NCI-H1694 treated with DMSO at 0.1 percent for 48 hours (cell line): Measurements from ENCODE around the gene KNL1.
A peak's percentile ranks its signal among the peaks of the same experiment; 100 is the strongest.
"Not testable (repeated sequence)": the region's sequence is repeated elsewhere in the genome, so short reads cannot be mapped to it uniquely, and the experiment has no call there.

ENCODE experiments used
- DNase-seq: peaks from one replicate; lab custom pipeline; 2025; lab: John Stamatoyannopoulos, UW

KNL1 gene

DNA sequence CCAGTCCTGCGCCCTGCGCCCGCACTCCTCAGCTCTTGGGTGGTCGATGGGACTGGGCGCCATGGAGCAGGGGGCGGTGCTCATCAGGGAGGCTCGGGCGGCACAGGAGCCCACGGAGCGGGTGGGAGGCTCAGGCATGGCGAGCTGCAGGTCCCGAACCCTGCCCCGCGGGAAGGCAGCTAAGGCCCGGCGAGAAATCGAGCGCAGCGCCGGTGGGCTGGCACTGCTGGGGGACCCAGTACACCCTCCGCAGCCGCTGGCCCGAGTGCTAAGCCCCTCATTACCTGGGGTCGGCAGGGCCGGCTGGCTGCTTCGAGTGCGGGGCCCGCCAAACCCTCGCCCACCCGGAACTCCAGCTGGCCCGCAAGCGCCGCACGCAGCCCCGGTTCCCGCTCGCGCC lies 82.9 kb downstream of the KNL1 start:
- not testable (repeated sequence) for DNase-seq

DNA sequence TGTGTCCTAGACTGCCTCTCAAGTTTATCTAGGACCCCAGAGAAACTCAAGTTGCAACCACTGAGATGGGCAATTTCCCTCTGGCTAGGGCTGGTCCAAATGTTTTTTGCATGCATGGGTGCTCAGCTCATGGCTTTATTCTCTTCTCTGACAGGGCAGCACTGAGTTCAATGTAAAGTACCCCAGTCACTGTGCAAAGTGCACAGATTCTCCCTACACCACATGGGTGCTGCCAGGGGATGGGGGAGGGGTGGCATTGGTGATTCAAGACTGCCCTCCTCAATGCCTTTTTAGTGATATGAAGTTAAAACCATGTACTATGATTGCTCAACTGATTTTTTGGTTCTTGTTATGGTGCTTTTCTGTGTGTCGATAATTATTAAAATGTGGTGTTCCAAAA lies 86.1 kb downstream of the KNL1 start:
- no peak for DNase-seq

- DNase-seq = not testable (repeated sequence)
These were observed 86.9 kb downstream of the KNL1 start for GRCh38 chr15:40680959-40681358.

DNA sequence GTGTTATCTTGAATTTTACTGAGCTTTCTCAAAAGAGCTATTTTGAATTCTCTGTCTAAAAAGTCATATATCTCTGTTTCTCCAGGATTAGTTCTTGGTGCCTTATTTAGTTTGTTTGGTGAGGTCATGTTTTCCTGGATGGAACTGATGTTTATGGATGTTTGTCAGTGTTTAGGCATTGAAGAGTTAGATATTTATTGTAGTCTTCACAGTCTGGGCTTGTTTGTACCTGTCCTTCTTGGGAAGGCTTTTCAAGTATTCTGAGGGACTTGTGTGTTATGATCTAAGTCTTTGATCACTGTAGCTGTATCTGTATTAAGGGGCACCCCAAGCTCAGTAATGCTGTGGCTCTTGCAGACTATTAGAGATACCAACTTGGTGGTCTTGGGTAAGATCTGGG lies 90.3 kb downstream of the KNL1 start:
- DNase-seq = no peak

DNA sequence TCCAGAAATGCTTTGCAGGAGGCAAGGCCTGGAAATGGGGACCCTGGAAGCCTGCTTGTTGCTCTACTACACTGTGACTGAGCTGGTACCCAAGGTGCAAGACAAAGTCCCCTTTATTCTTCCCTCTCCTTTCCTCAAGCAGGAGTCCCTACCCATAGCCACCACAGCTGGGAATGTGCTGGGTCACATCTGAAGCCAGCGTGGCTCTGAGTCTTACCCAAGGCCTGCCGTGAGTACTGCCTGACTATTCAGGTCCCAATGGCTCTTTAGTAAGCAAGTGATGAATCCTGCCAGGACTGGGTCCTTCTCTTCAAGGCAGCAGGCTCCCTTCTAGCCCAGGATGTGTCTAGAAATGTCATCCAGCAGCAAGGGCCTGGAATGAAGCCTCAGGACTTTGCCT lies 91.3 kb downstream of the KNL1 start:
- DNase-seq = no peak

DNA sequence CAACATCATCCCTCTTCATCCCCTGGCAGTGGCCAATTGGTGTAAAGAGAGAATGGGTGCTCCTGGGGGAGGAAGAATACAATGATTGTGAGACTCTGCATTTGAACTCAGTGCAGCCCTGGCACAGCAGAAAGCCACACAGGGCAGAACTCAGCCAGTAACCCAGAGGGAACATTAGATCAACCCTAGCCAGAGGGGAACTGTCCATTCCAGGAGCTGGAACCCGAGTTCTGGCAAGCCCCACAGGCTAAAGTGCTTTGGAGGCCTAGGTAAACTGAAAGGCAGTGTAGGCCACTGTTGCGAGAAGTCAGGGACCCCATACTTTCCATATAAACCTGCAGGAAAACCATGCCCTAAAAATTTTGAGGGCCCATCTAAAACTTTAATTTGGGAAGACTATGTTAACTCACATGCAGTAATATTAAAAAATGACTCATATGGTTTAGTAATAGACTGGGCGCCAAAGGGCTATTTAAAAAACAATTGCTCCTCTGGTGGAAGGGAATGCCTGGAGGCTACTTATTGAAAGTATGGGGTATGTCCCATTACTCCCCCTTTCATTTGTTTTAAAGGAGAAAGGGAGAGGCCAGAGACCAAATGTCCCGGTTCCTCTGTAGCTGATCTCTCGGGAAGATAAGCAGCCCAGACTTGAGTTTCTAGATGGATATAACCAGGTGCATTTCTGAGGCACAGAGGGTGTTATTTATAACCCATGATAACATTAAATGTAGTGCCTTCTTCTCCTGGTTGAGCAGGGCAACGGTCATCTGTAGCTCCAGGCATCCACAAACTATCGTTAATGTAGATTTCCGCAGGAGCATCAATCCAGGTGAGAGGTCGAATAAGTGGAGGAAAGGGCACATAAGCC lies 95.1 kb downstream of the KNL1 start:
- no peak for DNase-seq

- DNase-seq = no peak
These were observed 97.7 kb downstream of the KNL1 start for GRCh38 chr15:40691737-40692136.

DNA sequence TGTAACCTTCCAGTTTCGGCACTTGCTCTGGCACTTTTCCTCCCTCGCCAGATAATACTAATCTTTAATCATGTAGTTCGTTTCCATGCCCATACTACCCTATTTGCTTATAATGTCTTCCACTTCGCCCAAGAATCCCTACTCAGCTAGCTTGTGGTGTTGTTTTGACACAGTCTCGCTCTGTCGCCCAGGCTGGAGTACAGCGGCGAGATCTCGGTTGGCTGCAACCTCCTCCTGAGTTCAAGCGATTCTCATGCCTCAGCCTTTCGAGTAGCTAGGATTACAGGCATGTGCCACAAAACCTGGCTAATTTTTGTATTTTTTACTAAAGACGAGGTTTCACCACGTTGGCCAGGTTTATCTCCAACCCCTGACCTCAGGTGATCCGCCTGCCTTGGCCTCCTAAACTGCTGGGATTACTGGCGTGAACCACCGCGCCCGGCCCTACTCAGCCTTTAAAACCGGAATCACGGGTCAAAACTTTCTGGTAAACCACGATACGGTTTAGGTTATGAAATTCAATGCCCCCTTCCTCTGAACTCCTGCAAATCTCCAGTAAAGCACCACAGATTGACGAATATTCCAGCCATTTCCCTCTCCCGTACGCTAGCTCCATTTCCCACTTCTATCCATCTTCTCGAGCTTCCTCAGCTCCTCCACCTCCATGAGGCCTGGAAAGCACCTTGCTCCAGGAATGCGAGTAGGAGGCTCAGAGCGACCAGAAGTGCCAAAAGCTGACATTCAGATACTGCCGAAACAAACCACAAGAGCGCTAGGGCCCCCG lies 100.0 kb downstream of the KNL1 start:
- no peak for DNase-seq

DNA sequence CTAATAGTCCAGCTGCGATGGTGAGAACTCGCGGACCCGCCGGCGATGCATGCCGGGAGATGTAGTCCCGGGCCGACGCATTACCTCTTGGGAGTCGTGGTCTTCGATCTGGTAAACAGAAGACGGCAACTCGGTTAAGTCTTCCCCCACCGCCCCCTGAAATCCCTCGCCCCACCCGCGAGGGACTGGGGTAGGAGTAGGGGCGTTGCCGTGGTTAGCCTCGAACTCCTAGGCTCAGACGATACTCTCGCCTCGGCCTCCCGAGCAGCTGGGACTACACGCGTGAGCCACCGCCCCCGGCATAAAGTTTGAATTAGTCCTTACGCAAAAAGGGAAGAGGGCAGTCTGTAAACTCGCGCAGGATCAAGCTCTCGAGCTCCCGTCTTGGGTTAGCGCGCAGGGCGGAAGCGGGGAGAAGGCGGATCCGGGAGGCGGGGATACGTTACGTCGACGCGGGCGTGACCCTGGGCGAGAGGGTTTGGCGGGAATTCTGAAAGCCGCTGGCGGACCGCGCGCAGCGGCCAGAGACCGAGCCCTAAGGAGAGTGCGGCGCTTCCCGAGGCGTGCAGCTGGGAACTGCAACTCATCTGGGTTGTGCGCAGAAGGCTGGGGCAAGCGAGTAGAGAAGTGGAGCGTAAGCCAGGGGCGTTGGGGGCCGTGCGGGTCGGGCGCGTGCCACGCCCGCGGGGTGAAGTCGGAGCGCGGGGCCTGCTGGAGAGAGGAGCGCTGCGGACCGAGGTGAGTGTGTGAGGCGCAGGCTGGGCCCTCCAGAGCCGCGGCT lies 100.8 kb downstream of the KNL1 start, which contains the start of gene RAD51:
Gene RAD51, plus strand, starts transcription at position 487 of the 781 bp plus-strand sequence. CDS start 3,585 bp downstream, outside the sequence.
- peak; percentile 75 for DNase-seq

GRCh38 chr15:40695469-40695890 lies 101.4 kb downstream of the KNL1 start:
- no peak for DNase-seq

DNA sequence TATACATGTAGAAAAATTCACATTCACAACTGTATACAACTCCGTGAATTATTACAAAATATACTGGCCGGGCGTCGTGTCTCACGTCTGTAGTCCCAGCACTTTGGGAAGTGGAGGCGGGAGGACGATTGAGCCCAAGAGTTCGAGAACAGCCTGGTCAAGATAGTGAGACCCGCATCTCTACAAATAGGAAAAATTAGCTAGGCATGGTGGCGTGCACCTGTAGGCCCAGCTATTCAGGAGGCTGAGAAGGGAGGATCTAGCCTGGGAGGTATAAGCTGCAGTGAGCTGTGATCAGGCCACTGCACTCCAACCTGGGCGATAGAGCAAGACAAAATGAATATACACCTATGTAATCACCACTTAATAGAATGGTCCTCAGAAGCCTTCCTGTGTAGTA lies 102.2 kb downstream of the KNL1 start:
- no peak for DNase-seq

GRCh38 chr15:40697916-40698315 lies 103.9 kb downstream of the KNL1 start:
- DNase-seq = no peak

DNA sequence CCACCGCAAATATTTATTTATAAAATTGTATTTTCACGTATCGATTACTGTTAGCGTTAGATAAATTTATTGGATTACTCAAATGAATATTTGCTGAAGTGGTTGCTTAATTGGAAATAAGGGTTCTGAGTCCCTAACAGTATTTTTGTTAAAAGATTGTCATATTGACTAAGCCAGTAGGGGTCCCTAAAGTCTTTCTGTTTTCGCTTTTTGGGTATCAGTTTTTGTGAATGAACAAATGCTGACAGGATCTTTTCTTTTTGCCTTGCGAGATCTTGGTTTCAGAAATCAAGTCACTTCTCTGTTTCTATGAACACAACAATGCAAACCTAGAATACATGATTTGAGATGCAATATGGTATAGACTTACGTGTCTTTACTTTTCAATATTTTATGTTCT lies 108.0 kb downstream of the KNL1 start:
- peak; percentile 0 for DNase-seq

GRCh38 chr15:40706121-40706520 lies 112.1 kb downstream of the KNL1 start:
- no peak for DNase-seq
